ENCODE data around the gene EIF3L.

EIF3L gene

GRCh38 chr22:37855462-37855861, 6.2 kb downstream of the EIF3L start:
- DNase-seq = no peak

DNA sequence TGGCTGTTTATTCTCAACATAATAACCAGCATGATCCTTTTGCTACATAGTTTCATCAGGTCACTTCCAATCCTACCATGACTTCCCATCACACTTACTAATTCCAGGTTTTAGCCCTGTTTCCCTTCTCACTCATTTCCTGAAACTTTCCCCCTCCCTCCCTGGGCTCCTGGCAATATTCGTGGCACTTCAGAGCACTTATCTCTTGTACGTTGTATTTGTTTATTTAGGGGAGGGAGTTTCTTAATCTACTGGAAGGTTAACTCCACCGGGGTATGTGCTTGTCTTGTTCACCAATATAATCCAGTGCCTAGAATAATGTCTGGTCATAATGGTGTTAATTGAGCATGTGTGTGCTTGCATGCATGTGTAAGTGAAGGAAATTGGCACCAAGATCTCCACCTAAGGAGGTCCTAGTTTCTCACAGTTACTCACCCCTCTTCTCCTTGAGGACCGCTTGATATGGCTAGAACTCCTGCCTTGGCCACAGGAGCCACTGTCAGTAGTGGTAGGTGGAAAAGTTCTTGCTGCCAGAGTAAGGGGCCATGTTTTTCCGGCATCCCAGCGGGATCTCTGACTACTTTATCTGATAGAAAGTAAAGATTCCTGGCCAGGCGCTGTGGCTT, 11.7 kb downstream of the EIF3L start:
- no peak for DNase-seq

DNA sequence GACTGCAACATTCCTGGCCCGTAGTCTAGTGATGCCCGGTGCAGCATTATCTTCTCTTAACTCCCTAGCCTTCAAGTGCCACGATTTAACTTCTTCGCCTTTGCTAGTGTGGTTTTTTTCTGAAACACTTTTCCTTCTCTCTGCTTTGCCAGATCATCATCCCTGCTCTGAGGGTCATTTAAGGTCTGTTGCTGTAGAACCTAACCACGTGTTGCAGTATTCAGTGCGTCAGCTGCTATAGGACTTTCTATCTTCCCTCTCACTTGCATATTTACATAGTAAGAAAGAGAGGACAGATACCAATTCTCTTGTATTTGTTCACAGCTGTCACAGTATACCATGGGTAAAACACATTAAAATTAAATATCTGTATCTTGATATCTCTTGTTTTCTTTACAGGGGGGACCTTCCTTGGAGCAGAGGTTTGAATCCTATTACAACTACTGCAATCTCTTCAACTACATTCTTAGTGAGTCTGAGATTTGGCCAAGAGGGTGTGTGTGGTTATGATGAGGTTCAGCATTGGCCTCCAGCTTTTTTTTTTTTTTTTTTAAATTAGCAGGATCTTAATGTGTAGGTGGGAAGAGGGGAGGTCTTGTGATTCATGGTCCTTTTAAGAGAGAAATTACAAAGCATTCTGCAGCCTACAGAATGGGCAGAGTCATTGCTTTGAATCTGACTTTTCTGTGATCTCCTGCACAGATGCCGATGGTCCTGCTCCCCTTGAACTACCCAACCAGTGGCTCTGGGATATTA, 13.5 kb downstream of the EIF3L start:
- DNase-seq = no peak

- no peak for DNase-seq
Observed at GRCh38 chr22:37865510-37865909, 16.3 kb downstream of the EIF3L start.

DNA sequence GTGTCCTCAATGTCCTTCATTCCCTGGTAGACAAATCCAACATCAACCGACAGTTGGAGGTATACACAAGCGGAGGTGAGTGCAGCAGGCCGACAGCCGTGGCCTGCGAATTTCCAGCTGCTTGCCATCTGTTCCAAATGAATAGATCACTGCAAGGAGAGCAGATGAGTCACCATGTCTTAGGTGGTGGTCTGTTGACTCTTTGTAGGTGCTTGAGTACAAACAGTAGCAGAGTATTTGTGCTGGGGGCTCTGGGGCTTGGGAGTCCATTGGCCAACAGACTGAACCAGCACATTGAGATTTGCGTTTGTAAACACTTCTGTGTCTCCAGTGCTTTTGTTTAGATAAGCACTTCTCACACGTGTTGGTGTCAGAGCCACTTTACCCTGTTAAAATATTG, 21.1 kb downstream of the EIF3L start:
- DNase-seq = no peak

- no peak for DNase-seq
Observed at GRCh38 chr22:37880668-37881440, 31.6 kb downstream of the EIF3L start.

GRCh38 chr22:37884420-37884819, 35.2 kb downstream of the EIF3L start:
- no peak for DNase-seq

GRCh38 chr22:37887584-37888378, 38.6 kb downstream of the EIF3L start:
- no peak for DNase-seq

DNA sequence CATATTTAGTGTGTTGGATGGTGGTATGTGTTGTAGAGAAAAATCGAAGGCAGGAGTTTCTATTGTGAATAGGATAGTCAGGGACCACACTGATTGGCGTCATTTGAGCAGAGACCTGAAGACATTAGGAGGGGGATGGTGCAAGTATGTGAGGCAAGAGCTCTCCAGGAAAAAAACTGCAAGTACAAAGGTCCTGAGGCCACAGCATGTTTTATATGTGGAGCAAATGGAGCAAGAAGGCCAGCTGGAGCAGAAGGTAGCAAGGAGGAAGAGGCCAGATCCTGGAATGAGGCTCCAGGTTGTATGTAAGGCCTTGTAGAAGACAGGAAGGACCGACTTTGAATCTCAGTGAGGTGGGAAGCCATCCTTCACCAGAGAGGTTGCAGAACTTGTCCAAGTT, 42.7 kb downstream of the EIF3L start:
- DNase-seq = no peak

DNA sequence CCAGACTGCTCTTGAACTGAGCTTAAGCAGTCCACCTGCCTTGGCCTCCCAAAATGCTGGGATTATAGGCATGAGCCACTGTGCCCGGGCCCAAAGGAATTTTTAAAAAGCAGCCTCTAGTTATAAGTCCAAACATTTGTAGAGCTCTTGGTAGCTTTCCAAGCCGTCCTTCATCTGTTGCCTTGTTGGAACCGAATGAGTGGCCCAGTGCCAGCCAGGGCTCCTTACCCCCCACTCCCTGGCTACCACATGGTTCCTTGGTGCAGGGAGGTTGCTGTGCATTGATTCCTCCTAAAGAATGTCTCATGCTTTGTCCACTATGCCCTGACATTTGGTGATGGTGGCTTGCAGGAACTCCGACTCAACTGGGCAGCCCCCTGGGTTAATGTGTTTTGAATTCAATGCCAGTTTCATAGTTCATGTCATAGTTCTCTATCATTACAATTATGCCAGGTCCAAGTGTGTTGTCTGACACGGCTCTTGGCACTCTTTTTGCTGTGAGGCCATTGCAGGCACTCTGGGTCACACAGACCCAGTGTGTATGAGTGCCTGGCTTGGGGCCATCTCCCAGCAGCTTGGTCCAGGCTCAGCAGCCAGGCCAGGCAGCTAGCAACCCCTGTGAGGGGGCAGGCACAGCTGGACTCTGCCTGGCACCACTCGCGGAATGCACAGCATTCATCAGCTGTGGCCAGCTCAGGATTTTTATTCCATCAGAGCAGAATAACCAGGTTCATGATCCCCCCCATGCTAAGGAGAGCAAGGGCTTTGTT, 43.5 kb downstream of the EIF3L start:
- no peak for DNase-seq

- DNase-seq = no peak
Observed at GRCh38 chr22:37893583-37893983, 44.4 kb downstream of the EIF3L start.

- DNase-seq = no peak
Observed at GRCh38 chr22:37894939-37895670, 45.9 kb downstream of the EIF3L start.

DNA sequence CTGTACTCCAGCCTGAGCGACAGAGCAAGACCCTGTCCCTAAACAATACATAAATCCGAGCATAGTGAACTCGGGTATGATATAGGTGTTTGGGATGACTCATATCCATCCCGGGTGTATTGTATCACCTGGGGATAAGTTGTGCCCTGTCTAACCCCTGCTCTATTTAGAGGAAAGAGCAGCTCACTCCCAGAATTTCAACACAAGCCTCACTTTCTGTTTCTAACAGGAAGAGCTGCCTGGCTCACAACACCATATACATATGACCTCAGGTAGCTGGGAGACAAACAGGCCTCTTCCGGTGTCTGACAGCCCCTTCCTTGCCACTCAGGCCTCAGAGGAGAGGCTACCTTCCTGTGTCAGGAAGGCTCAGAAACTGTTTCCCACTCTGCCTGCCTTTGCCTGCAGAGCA, 47.0 kb downstream of the EIF3L start:
- DNase-seq = no peak

- DNase-seq = no peak
Observed at GRCh38 chr22:37896939-37897338, 47.7 kb downstream of the EIF3L start.

GRCh38 chr22:37897807-37898206, 48.6 kb downstream of the EIF3L start:
- DNase-seq = no peak

DNA sequence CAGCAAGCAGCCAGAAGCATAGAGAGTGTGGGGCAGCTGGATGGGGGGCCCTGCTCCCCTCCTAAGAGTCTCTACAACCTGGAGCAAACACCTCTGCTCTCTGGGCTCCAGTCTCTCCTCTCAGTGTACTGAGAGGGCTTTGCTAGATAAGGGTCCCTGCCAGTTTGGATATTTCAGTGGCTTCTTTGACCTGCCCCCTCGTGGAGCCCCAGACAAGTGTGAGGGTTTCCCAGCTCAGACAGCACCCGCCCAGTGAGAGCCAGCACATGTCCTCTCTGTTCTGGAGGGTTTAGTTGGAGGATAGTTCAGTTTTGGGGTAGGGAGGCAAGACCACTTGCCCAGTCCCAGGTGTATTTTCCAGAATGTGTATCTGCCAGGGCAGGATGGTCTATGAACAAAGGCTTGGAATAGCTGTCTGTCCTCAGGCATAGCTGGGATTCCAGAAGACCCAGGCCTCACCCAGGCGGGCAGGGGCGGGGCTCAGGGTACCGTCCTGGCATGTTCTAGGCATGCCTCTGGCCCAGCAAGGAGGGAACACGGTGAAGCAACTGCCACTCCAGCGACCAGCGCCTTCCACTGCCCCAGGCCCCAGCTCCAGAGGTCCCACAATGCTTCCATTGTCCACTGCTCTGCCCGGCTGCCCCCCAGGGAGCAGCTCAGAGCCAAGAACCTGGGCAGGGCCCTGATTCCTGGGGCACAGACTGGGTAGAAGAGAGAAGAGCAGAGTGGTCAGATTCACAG, 49.4 kb downstream of the EIF3L start:
- no peak for DNase-seq

GRCh38 chr22:37904572-37905533, 55.6 kb downstream of the EIF3L start:
- no peak for DNase-seq

- DNase-seq = peak; percentile 67
Observed at GRCh38 chr22:37905534-37906363, 56.5 kb downstream of the EIF3L start, which contains the start of gene MICALL1. MICALL1 (plus strand) TSS chr22:37906297; CDS start chr22:37906423, 126 bp downstream.
